Stimulated activated naive CD4-positive, alpha-beta T cell (primary cell): ENCODE measurements around the gene CD247.
A peak's percentile ranks its signal among the peaks of the same experiment; 100 is the strongest.

ENCODE experiments used
- DNase-seq, 6 experiments: peaks; one replicate each; lab custom pipeline; 2025; lab: John Stamatoyannopoulos, UW

The CD247 gene

GRCh38 chr1:167413328-167413727, 105.0 kb downstream of the CD247 start:
- DNase-seq, result no peak

GRCh38 chr1:167412920-167413319, 105.4 kb downstream of the CD247 start:
- DNase-seq, result no peak

GRCh38 chr1:167412072-167412471, 106.3 kb downstream of the CD247 start:
- DNase-seq, result no peak

GRCh38 chr1:167409183-167409582, 109.1 kb downstream of the CD247 start:
- peak in 2 of 6 experiments; percentile 4 to 18 for DNase-seq

- no peak for DNase-seq
These were observed 110.0 kb downstream of the CD247 start for GRCh38 chr1:167408355-167408754.

- DNase-seq, result no peak
These were observed 113.4 kb downstream of the CD247 start for GRCh38 chr1:167404908-167405307.

GRCh38 chr1:167404161-167404888, 114.0 kb downstream of the CD247 start:
- DNase-seq, result no peak

GRCh38 chr1:167401260-167401873, 117.0 kb downstream of the CD247 start:
- peak; percentile 3 to 50 (median 32) for DNase-seq

GRCh38 chr1:167400359-167400953, 117.9 kb downstream of the CD247 start:
- DNase-seq, result no peak

GRCh38 chr1:167392200-167392696, 126.1 kb downstream of the CD247 start:
- no peak for DNase-seq

- DNase-seq, result no peak
These were observed 129.4 kb downstream of the CD247 start for GRCh38 chr1:167388976-167389375.

GRCh38 chr1:167387251-167387910, 130.9 kb downstream of the CD247 start:
- DNase-seq, result no peak
